Gastrocnemius medialis (tissue), 4 donors: Measurements from ENCODE around the gene UCK1. TPM values are rescaled to one million over a fixed set of nuclear protein-coding genes. Genes with fewer than 3 reads are reported as not detected.

Experiments used
- ATAC-seq, 2 donors: fragments of 150-250 bp; one replicate each; pipeline ENCODE4 v1.9.1; 2016
- DNase-seq, 2 donors: peaks; one replicate each; pipeline ENCODE4 v3.0.0-alpha.2; 2019
- H3K27ac ChIP-seq, 4 donors: fragments of 200-600 bp; sonication (generic); 1 replicate in 1 of 4; 2 replicates in 3 of 4; pipeline ENCODE4 v1.5.1; 2016 to 2018; ENCODE audit warnings: mild to moderate bottlenecking in 2 of 4, moderate library complexity in 1 of 4
- H3K27me3 ChIP-seq, 3 donors: fragments of 200-600 bp; sonication (generic) in 2 of 3; 1 replicate in 1 of 3; 2 replicates in 2 of 3; pipeline versions ENCODE4 v1.5.1 to v1.6.0; 2016 to 2019; ENCODE audit warnings: mild to moderate bottlenecking in 1 of 3, moderate library complexity in 1 of 3
- H3K36me3 ChIP-seq, 2 donors: fragments of 200-600 bp; sonication (generic) in 1 of 2; one replicate each; pipeline ENCODE4 v1.5.1; 2017 to 2018
- H3K4me1 ChIP-seq, 2 donors: fragments of 200-600 bp; sonication (generic) in 1 of 2; one replicate each; pipeline ENCODE4 v1.5.1; 2016 to 2017; ENCODE audit warnings: mild to moderate bottlenecking in 2 of 2
- H3K4me3 ChIP-seq, 4 donors: fragments of 200-600 bp; sonication (generic) in 3 of 4; 1 replicate in 1 of 4; 2 replicates in 3 of 4; pipeline ENCODE4 v1.5.1; 2016 to 2019; ENCODE audit warnings: mild to moderate bottlenecking in 2 of 4
- H3K9me3 ChIP-seq, 3 donors: fragments of 200-600 bp; sonication (generic) in 2 of 3; 1 replicate in 1 of 3; 2 replicates in 2 of 3; pipeline ENCODE4 v1.5.1; 2016 to 2019
- POLR2A ChIP-seq, 2 donors: fragments of 450-650 bp; IDR thresholded peaks; one replicate each; pipeline ENCODE4 v1.6.1; 2017; ENCODE audit warnings: antibody characterized with exemption in 2 of 2, mild to moderate bottlenecking in 2 of 2, moderate library complexity in 2 of 2
- in situ Hi-C, 4 donors: fragments of 200-750 bp; cut with MboI; loops; one replicate each; pipeline versions ENCODE4 v1.15.0 to v1.8.0; 2017; ENCODE audit warnings: low sequenced_read_pairs in 4 of 4
- intact Hi-C: fragments of 100-400 bp; cut with DNase I; formaldehyde crosslinking; loops from one replicate; pipeline ENCODE4 v1.15.1; 2023; ENCODE audit warnings: low total_unique reads
- total RNA-seq, 4 donors: library from RNA; depleted of rRNA; stranded (reverse); fragments of >200 nt; gene quantifications; one replicate each; pipeline versions ENCODE4 v1.1.0 to v1.2.3, GENCODE V29; 2016
- TF ChIP-seq, protein P1 (sequence below), 5 experiments: fragments of 450-650 bp in 3 of 5; fragments of 200-600 bp in 2 of 5; sonication (generic) in 2 of 5; IDR thresholded peaks in 4 of 5; conservative IDR thresholded peaks in 1 of 5; 1 replicate in 4 of 5; 2 replicates in 1 of 5; pipeline ENCODE4 v1.5.1; 2016 to 2019; ENCODE audit warnings: antibody characterized with exemption in 5 of 5, mild to moderate bottlenecking in 3 of 5, moderate library complexity in 3 of 5

UCK1 gene
- total RNA-seq, 4 donors from 2014 or later = 39.7 to 86.9 (median 43.9) TPM

DNA sequence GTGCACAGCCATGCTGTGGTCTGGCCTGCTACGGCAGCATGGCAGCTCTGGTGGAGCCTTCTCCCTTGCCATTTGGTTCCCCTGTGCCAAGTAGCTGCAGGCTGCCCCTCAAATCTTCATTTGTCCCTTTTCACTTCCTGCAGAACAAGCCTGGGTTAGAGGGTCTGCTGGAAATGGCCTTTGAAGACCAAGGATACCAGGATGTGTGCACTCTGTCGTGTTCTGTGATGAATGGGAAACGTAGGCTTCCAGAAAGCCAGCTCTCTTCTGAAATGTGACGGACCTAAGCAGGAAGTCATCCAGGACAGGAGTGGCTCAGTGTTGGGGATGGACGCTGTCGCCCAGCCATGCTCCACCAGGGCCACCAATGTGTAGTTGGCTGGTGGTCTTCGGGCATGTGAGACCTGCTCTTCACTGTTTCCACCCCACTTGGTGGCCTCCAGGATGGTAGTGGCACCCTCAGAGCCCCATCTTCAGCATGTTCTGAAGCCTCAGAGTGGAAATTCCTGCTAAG lies 31.8 kb downstream of the UCK1 start:
- Histone ChIP-seq H3K9me3 (no peaks in the 10 kb centered on the region), H3K27ac (peak overlapping the region in 1 of 4 donors; percentile 94), H3K4me1 (peaks cover 15 to 28% of the 10 kb centered on the region in 2 donors), H3K36me3 (peaks cover 0 to 45% of the 10 kb centered on the region in 2 donors), H3K4me3 (no peak overlapping the region), H3K27me3 (no peaks in the 10 kb centered on the region)
- in situ Hi-C loops = loop anchor here in 2 of 4 donors (25.0 kb wide), 1 partner anchor 112 kb away; the partner anchor contains the start of gene PRRC2B (in 2 of the 2)
- no peak for DNase-seq
- no peak for ATAC-seq
- intact Hi-C loops = no loop called here
- TF ChIP-seq, protein P1, sequence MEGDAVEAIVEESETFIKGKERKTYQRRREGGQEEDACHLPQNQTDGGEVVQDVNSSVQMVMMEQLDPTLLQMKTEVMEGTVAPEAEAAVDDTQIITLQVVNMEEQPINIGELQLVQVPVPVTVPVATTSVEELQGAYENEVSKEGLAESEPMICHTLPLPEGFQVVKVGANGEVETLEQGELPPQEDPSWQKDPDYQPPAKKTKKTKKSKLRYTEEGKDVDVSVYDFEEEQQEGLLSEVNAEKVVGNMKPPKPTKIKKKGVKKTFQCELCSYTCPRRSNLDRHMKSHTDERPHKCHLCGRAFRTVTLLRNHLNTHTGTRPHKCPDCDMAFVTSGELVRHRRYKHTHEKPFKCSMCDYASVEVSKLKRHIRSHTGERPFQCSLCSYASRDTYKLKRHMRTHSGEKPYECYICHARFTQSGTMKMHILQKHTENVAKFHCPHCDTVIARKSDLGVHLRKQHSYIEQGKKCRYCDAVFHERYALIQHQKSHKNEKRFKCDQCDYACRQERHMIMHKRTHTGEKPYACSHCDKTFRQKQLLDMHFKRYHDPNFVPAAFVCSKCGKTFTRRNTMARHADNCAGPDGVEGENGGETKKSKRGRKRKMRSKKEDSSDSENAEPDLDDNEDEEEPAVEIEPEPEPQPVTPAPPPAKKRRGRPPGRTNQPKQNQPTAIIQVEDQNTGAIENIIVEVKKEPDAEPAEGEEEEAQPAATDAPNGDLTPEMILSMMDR (IDR thresholded peaks at IDR 0.05 in 4 of 5, conservative IDR thresholded peaks at IDR 0.05 in 1 of 5) = no peak
- TF ChIP-seq POLR2A (IDR thresholded peaks at IDR 0.05) = no peak

DNA sequence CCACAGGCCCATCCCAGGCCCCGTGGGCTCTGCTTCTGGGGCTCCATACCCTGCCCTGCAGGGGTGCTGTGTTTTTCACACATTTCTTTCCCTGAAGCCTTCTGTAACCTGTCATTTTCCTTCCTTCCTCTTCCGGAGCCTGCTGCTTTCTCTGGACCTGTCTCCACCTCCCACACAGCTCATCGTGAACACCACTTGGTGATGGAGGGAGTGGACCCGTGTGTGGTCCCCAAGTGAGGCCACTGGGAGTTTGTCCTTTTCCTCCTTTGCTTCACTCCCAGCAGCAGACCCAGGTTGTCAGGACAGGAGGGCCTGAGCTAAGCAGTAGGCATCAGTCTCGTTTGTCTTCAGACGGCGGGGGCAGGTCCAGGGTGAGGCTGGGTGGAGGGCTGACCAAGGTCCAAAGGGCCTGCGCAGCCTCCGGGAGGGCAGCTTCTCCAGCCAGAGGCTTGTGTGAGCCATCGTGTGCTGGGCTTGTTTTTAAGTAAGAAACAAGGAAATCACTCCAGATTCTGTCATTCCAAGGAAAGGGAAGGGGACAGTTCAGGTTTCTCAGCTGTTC lies 34.1 kb downstream of the UCK1 start:
- Histone ChIP-seq H3K36me3 (peaks cover 0 to 69% of the 10 kb centered on the region in 2 donors), H3K4me1 (peaks cover 0 to 16% of the 10 kb centered on the region in 2 donors), H3K4me3 (no peak overlapping the region), H3K27me3 (no peaks in the 10 kb centered on the region), H3K27ac (no peak overlapping the region), H3K9me3 (no peaks in the 10 kb centered on the region)
- in situ Hi-C loops (loop anchor here in 2 of 4 donors (25.0 kb wide), 1 partner anchor 110 kb away; the partner anchor contains the start of gene PRRC2B (in 2 of the 2)), intact Hi-C loops (no loop called here)
- DNase-seq (no peak), ATAC-seq (no peak)
- no peak for TF ChIP-seq POLR2A (IDR thresholded peaks at IDR 0.05)
- TF ChIP-seq, protein P1 (IDR thresholded peaks at IDR 0.05 in 4 of 5, conservative IDR thresholded peaks at IDR 0.05 in 1 of 5) = no peak

DNA sequence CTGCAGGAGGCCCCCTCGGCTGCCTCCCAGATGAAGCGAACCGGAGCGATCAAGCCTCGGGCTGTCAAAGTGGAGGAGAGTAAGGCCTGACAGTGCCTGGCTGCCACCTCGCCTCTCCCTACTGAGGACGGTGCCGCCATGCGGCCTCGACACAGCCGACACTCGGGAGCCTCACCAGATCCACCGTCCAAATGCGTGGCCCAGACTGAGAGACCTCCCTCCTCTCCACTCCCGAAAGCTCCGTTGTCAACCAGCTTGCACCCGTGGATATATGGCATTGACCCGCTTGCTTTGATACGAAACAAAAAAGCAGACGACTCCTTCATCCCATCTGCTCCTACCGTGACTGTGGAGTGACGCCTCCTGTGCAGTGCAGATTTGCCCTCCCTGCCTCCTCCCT lies 35.3 kb downstream of the UCK1 start:
- H3K36me3 ChIP-seq = peaks cover 0 to 80% of the 10 kb centered on the region in 2 donors
- ATAC-seq (no peak), DNase-seq (no peak)
- H3K27me3 ChIP-seq = no peaks in the 10 kb centered on the region
- no peak for TF ChIP-seq POLR2A (IDR thresholded peaks at IDR 0.05)
- TF ChIP-seq, protein P1 (IDR thresholded peaks at IDR 0.05 in 4 of 5, conservative IDR thresholded peaks at IDR 0.05 in 1 of 5) = no peak
- H3K27ac ChIP-seq = no peak overlapping the region
- no peaks in the 10 kb centered on the region for H3K9me3 ChIP-seq
- peaks cover 0 to 4% of the 10 kb centered on the region in 2 donors for H3K4me1 ChIP-seq
- in situ Hi-C loops (loop anchor here in 2 of 4 donors (25.0 kb wide), 1 partner anchor 108 kb away; the partner anchor contains the start of gene PRRC2B (in 2 of the 2)), intact Hi-C loops (no loop called here)
- no peak overlapping the region for H3K4me3 ChIP-seq

DNA sequence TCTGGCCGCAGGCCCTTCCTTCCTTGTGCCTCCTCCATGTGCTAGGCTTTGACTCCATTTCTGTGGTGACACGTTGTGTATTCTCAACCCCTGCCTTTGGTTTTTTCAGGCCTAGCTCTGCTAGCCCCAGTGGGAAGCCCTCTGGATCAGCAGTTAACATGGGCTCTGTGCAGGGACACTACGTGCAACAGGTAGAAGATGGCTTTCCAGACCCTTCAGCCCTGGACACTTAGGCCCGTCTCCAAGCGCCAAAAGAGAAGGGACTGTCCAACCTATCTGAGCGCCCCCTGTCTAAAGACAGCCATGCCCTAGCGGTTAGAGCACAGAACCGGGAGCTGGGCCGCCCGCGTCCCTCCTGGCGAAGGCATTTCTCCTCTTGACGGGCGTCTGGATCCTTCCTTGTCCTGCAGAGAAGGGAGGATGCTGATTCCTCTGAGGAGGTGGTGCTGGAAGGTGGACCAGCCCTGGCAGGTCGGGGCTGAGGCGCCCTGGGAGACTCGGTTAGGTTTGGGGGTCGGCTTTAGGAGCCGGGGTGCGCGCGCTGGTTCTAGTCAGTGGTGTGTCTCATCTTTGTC lies 36.7 kb downstream of the UCK1 start:
- in situ Hi-C loops (loop anchor here in 2 of 4 donors (25.0 kb wide), 1 partner anchor 107 kb away; the partner anchor contains the start of gene PRRC2B (in 2 of the 2)), intact Hi-C loops (no loop called here)
- H3K27ac ChIP-seq = no peak overlapping the region
- H3K27me3 ChIP-seq = no peaks in the 10 kb centered on the region
- H3K36me3 ChIP-seq = peaks cover 0 to 94% of the 10 kb centered on the region in 2 donors
- H3K4me3 ChIP-seq = no peak overlapping the region
- H3K9me3 ChIP-seq = no peaks in the 10 kb centered on the region
- DNase-seq (no peak), ATAC-seq (no peak)
- TF ChIP-seq POLR2A (IDR thresholded peaks at IDR 0.05) = no peak
- TF ChIP-seq, protein P1 (IDR thresholded peaks at IDR 0.05 in 4 of 5, conservative IDR thresholded peaks at IDR 0.05 in 1 of 5) = no peak
- no peaks in the 10 kb centered on the region for H3K4me1 ChIP-seq
